Hematopoietic multipotent progenitor cell treated with erythropoietin and hydrocortisone succinate and interleukin-3 and kit ligand, for 15 days (in vitro differentiated cells): Measurements from ENCODE around the gene TFF2.

ENCODE experiments used
- DNase-seq: peaks from one replicate; pipeline ENCODE4 v3.0.0-alpha.2; 2015; ENCODE audit warnings: low spot score

The TFF2 gene

DNA sequence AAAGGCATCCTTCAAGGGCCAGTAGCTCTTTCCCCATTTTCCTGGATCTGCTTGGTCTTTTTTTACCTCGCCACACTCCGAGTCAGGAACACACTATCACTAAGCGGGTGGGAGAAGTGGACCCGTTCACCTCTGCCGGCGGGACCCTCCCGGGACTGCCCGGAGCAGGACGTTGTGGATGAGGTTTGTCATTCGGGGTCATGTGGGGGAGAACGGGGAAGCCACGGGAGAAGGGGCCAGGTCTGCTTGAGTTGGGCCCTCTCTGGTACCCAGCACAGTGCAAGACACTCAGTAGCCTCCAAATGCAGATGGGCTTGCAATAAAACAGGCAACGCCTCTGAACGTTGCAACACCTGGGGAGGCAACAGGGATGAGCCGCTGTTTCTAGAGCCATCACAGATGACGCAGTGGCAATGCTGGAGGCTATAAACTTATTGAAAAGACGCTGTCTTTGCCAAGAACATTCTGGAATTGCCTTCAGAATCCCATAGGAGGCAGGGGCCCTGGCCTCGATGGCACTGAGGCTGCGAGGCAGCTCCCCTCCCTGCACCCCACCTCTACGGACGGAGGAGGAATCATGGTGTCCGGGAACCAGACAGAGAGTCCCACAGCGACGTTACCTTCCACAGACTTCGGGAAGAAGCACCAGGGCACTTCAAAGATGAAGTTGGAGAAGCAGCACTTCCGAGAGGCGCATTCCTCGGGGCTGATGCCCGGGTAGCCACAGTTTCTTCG, 3.8 kb downstream of the TFF2 start:
- DNase-seq, result no peak

DNA sequence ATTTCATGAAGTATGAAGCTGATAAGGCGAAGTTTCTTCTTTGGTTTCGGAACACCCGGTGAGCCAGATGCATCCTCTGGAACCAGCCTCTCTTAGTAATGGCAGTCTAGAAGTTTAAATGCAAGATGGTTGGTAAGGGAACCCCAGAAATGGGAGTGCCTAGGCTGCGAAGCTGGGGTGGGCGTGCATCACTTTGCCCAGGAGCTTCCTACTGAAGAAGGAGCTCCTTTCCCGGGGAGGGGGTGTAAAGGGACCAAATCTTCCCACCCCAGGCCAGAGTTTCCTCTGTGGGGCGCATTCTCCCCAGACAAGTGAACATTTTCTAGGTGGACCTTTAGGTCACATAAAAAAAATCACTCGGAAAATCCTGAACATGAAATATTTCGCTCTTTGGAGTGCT, 4.4 kb downstream of the TFF2 start:
- no peak for DNase-seq

DNA sequence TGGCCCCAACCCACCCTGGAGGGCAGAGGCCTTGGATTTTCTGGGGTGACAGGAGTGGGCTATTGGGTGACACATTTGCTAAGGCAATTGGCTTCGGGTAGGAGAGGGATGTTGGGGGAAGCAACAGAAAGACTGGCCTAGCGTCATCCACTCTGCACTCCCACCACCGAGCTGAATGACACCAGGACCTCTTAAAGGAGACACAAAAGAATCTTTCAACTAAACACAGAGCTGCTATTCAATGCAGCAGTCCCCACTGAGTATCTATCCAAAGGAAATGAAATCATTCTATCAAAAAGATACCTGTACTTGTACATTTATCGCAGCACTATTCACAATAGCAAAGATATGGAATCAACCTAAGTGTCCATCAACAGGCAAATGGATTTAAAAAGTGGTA, 6.2 kb downstream of the TFF2 start:
- no peak for DNase-seq

DNA sequence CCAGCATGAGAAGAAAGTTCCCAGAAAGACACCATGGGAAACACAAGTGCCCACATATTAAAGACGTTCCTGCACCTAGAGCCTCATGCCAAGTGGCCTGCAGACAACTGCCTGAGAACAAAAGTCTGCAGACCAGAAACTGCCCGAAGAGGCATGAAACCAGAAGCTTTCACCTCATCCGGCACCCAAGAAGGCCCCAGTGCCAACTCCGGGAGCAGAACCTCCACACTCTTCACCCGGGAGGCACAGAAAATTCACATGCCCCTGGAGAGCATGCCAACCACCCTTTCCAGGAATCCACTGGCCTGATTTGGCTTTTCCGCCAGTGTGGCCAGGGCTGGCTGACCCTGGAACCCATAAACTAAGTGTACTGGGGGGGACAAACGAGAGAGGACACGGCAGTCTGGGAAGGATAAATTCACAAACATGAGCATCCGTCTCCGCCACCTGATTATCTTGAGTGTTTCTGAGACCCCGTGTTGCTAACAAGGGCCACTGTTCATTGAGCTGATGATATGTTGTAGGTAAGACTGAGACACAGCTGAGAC, 6.8 kb downstream of the TFF2 start:
- no peak for DNase-seq

DNA sequence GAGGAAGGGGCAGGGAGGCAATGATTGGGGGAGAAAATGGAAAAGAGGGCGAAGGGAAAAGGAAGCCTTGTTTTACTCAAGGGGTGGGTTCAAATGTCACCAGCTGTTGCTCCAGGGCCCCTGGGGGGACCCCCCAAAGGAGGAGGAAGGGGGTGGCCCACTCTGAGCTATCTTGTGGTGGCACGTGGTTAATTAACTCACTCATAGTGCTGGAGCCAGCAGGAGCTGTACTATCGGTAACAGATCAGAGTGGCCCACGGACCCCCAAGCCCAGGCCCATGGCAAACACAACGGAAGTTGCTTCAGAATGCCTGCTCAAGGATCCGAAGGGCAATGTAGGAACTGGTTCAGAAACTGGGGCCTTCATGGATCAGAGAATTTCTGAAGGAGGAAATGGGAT, 7.2 kb downstream of the TFF2 start:
- DNase-seq, result no peak

DNA sequence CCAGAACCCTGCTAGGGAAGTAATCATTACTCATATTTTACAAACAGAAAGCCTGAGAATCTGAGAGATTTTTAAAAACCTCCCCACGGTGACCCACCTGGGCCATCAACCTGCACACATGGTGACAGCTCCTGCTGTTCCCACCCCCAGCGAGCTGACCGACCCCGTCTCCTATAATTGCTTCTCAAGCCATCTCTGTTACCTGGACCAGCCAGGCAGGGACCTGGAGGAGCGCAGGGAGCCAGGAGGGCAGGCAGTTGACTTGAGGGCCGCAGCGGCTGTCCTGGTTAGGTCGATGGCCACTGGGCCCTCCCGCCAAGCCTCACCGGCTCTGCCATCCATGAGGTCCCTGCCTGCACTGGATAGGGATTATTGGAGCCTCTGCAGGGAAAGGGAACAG, 7.7 kb downstream of the TFF2 start:
- no peak for DNase-seq

DNA sequence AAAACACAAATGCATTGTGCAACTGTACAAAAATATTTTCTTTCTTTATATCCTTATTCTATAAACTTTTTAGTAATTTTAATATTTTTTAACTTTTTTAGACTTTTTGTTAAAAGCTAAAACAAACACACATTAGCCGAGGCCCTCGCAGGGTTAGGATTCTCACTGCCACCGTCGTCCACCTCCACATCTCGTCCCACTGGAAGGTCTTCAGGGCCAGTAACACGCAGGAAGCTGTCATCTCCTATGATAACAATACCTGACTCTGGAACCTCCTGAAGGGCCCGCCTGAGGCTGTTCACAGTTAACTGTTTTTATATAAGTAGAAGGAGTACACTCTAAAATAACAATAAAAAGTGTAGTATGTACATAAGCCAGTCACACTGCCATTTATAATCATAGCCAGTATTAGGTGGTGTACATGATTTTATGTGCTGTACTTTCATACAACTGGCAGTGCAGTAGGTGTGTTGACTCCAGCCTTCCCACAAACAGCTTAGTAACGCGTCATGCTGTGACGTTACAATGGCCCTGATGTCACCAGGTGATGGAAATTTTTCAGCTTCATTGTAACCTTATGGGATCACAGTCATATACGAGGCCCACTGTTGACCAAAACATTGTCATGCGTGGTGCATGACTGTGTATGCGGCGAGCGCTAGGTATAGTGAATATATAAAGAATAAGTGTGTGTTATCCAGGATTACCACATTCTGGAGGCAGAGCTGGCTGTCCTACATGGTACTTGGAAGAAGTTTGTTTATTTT, 8.8 kb downstream of the TFF2 start:
- no peak for DNase-seq

DNA sequence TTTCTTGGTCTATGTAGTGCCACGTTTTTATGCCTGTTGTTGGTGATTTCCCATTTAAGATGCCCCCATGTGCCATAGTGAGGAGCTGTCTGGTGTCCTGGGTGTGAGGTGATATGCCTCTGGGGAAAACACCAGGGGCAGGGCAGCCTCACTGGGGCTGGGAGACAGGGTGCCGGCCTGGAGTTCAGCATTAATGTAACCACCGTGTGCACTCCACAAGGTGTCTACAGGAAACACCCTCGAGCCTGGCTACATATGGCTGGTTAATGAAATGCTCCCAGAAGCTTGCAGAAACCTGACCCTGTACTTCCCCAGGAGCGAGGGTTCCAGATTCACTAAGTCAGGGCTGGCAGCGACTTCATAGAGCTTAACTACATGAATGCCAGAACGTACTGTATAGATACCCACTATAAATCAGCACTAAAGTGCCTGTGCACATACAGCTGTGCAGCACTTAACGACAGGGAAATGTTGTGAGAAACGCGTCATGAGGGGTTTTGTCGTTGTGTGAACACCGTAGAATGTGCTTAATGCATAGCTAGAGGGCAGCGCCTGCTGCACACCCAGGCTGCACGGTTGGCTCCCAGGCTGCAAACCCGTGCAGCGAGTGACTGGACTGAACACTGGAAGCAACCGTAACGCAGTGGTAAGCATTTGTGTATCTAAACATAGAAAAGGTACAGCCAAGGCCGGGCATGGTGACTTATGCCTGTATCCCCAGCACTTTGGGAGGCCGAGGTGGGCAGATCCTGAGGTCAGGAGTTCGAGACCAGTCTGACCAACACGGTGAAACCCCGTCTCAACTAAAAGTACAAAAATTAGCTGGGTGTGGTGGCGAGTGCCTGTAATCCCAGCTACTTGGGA, 10.4 kb downstream of the TFF2 start:
- no peak for DNase-seq

DNA sequence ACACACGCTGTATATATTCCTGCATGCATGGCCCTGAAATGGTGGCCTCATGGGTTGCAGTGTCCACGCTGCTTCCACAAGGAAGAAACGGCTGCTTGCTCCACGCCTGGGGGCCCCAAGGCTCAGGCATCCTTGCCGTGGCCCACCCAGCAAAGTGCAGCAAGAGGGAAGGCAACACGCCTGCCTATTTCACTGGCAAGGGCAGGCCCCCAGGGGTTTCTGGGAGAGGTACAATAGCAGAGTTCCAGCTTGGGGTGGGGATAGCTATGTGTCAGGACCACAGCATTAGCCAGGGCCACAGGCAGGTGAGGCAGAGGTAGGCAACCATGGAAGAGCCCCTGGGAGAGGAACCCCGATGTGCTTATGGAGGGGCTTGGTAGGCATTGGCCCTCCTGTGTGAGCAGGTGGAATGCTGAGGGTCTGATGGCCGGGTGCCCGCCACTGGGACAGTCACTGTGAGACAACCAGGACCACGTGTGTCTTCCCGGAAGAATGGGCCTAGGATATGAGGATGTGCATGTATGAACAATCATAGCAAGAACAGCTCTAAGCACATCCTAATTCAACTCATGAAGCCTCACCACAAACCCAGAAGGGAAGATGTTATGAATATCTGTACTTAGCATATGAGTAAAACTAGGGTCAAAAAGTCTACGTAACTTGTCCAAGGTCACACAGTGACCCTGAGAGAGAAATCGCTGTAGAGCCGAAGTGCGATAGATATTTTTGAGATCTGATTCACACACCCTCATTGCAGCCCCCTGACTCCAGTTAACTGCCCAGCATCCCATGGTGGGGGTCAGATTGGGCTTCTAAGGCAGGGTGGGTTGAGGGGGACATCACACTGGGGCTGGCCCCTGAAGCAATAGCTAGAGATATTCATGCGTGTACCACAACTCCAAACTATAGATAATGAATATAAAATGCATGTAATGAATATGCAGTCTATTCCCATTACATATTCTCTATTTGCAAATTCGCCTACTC, 11.8 kb downstream of the TFF2 start:
- no peak for DNase-seq

DNA sequence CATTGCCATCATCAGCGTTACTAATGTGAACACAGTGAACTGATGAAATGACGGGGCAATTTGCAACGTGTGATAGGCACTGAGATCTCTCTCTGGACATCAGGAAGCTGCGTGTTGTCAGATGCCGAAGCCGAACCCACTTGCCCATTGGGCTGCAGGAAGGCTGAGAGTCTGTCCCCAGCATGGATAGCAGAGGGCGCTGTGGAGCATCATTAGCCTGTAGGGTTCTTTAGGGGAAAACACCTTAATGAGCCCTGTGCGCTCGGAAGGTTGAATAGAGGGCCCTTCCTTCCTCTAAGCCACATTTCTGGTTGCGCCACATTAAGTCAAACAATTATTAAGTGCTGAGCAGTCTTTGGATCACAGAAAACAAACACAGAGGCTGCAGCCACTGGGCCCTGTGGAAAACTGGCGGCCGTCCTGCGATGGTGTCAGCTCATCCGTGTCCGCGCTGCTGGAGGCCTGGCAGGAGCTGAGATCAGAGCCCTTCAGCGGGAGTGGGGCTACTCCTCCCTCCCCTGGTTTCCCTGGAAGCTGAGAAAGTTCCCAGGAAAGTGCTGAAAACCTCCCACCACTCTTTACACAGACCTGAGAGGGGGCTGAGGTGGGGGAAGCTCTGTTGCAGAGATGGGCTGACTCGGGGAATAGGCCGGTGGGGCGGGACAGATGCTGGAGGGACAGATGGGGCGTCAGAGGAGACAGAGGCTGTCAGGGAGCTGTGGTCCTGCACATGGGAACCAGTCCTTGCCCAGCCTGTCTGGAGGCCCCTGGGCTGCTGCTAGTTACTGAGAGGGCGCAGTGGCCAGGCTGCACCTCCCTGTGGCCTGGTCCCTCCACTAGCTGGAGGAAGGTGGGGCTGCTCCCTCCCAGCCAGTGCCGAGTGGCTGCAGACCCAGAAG, 12.7 kb downstream of the TFF2 start:
- DNase-seq, result peak; percentile 29

DNA sequence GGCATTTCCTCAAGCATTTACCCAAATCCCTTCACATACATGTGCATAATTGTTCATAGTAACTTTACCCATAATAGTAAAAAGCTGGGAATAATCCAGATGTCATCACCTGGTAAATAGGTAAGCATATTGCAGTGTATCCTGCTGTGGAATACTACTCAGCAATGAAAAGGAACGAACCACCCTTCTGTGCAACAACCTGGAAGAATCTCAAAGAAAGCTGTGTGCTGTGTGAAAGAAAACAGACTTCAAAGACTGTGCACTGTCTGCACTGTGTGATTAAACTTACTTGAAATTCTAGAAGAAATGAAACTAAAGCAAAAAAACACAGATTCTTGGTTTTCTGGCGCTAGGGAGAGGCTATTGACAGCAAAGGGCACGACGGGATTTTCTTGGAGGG, 13.5 kb downstream of the TFF2 start:
- no peak for DNase-seq

DNA sequence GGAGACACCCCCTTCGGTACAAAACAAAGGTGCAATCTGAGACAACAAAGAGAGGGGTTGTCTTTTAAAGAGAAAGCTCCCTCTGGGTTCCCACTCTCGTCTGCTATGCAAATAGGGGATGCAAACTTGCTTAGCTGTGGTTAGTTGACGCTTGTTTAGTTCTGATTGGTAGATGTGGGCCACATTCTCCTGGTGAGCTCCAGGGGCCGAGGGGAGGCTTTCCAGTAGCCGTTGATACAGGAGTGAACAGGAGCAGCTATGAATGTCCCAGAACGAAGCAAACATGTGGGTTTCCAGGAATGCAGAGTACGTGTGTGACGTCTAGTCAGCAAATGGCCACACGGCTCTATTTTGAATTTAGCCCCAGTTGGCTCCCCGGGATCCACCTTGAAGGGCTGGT, 14.7 kb downstream of the TFF2 start:
- no peak for DNase-seq

DNA sequence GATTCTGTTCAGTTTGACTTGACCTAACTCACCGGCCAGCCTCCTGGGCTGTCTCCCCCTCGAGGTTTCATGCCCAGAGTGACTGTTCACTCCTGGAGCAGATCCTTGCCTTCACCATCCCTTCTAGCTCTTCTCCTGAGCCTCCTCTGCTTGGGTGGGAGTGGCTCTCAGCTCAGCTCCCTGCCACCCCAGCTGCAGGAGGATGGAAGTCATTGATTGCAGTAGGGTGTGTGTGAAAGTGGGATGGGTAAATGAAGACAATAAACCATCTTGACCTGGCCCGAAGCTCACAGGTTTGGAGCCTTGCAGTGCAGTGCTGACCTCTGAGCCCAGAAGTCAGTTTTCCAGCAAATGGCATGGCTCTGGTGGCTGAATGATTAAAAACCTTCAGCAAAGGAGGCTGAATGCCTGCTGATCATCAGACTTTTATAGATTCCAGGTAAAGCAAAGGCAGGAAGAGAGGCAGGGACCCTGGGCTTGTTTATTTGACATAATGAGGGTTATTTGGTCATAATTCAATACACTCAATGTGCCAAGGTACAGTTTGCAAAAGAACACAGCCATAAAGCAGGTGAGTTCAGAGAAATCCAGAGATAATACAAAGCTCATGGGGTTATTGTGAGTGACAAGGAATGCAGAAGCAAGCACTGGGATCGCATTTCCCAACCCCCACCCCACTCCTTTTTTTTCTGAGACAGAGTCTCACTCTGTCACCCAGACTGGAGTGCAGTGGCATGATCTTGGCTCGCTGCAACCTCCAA, 18.1 kb downstream of the TFF2 start:
- DNase-seq, result no peak

DNA sequence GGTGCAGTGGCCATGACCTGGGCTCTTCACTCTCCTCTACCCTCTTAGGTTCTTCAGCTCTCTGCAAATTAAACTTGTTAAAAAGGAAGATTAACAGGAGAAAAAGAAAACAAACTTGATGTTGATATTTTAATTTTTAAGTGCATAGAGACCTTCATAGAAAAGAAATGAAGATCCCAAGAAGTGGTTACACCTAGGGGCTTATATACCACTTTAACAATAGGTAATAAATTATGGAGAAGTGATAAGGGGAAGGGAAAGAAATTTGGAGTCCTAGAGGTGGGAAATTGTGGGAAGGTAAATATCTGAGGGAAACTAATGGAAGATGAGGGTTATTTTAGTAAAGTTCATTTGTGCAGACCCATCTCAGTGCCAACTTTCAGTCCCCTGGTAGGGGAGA, 19.1 kb downstream of the TFF2 start:
- no peak for DNase-seq

DNA sequence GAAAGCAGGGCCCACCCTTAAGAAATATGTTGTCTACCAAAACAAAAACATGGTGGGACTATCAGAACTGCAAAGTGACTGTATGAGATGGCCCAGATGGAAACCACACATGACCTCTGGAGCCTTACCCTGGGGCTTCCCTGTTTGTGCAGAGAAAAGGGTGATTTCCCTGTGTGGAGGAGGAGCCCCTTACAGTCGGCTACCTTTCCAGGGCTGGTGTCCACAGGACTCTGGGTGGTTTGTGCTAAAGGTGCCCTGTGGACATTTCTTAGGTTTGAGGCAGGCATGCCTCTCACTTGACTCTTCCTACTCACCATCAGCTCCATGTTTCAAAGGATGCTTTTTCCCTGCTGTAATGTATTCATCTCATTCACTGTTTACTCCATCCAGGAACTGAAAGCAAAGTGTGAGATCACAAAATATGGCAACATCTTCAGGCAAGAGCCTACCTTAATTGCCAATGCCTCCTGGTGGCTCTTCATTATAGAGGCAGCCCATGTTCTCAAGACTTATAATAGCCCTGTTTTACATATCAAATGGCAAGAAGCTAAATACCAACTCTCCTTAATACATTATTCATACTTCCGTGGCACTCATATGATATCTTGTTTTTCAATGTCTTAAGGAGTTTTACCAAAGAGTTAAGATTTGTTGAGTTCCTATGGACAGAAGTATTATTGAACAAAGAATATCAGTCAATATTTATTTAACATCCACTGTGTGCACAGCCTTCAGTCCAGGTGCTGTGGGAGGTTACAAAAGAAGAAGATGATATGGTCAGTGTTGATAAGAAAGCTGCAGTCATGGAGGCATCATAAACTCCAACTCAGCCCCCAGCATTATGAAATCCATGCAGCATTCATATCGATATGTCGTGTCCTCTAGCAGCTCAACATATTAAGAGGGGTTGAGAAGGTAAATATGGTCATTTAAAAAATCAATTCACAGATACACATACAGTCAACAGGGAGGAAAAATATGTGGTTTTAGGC, 20.1 kb downstream of the TFF2 start:
- DNase-seq, result no peak

DNA sequence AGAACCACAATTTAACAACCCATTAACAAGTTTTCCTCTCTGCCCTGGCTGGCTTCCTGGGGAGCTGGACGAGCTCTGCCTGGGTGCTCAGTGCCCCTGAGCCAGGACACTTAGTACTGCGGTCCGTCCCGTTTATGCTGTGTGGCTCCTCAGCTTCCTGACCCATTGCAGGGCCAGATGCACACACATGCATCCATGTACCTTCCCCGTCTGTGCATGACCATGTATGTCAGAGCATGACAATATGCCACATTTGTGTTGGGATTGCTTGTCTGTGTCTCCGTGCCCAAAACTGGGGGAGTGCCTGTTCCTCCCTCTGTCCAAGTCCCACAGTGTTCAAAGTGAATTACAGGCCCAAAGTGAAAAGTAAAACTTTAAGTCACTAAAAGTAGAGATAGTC, 25.9 kb downstream of the TFF2 start:
- no peak for DNase-seq

DNA sequence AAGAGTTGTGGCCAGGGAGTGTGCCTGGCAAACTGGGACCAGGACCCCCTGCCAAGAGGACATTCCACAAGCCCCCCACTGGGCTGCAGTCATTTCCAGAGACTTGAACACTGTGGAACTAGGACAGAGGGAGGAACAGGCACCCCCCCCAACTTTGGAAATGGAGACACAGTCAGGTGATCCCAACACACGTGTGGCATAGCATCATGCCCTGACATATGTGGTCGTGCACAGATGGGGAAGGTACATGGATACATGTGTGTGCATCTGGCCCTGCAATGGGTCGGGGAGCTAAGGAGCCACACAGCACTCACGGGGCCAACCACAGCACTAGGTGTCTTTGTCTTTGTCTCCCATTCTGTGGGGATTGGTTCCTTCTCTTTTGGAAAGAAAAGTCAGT, 28.9 kb downstream of the TFF2 start:
- no peak for DNase-seq

DNA sequence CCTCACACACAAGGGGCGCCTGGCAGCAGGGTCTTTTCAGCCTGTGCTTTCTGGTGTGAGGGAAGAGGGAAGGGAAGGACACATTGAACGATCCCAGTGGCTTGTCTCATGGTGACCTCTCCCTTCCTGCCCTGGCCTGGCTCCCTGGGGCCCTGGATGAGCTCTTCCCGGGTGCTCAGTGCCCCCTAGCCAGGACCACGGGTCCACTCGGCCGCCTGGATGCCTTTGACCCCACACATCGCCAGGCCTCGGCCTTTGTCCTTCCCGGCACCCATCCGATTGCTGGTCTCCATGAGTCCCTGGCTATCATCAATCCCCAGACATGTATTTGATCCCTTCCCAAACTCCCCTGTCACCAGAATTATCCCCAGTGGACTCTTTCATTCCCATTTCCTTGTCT, 29.6 kb downstream of the TFF2 start:
- DNase-seq, result no peak
